ENCODE results near the gene BCL11B.

DNA sequence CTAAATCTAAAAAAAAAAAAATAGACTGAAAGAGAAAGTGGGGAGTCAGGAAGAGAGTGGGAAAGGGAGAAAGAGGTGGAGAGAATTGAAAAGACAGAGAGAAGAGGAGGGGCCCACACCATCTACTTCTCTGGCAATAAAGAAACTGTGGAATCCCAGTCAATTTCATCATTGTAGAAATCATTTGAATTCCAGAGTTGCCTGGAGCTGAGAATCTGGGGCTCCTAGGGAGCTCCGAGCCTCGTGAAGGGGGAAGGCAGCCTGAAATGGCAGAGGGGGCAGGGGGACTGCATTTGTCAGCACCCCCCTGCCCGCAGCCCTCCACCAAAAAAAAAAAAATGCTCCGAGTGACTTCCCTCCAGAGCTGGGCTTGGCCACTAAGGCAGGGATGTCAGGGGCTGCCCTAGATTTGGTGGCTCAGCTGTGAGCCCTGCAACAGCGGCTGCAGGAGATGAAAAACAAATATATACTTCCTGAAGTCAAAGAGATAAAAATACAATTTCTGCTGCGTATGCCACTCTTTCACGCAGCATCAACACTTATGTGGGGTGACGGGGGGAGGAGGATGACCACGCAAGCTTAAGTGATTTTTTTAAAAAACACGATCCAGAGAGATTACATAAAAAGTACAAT, 80.5 kb downstream of the BCL11B start:
- no peak for TF ChIP-seq GATA2 (IDR thresholded peaks at IDR 0.05; ENCODE audit: low read depth, low read length)
- no peak for TF ChIP-seq GATA3 (IDR thresholded peaks at IDR 0.05; ENCODE audit: low read depth, low read length)

Data from SH-SY5Y (cell line).